ENCODE data around the gene SLC35D2.

The SLC35D2 gene

DNA sequence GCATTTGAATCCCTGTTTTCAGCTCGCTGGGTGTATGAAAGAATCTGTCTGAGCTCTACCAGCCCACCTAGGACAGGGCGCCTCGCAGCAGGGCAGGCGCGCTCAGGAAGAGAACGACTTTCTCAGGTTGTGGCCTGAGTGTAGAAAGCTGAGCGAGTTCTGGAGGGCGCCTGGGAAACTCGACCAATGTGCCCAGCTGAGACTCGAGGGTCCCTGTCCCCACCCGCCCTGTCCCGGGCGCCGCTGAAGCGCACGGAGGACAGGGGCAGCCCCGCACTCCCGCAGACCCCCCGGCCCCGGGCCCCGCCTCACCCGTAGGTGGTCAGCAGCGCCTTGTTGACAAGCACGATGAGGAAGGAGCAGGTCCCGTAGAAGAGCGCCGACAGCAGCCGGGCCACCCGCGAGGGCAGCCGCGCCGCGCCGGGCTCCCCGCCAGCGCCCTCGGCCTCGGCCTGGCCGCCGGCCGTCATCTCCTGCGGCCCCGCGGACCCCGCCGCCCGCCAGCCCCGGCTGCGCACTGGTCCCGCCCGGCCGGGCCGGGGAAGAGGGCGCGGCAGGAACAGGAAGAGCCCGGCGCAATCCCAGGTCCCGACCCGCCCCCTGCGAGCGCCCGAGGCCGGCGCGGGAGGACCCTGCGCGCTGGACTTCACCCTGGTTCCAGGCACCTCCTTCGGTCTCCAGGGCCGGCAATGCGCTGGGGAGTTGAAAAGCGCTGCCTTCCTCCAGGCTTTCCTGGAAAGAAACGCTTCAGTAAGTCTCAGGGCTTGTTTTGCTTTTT is at the start of gene SLC35D2:
Gene SLC35D2 (minus strand): TSS at position 547 of the 778 bp plus-strand sequence. CDS start 77 bp downstream, at position 470.
- DNase-seq, result no peak

GRCh38 chr9:96430377-96430776 is 46.9 kb upstream of the SLC35D2 start:
- DNase-seq, result no peak

- DNase-seq, result no peak
These were observed 46.2 kb upstream of the SLC35D2 start for GRCh38 chr9:96429732-96430131.

DNA sequence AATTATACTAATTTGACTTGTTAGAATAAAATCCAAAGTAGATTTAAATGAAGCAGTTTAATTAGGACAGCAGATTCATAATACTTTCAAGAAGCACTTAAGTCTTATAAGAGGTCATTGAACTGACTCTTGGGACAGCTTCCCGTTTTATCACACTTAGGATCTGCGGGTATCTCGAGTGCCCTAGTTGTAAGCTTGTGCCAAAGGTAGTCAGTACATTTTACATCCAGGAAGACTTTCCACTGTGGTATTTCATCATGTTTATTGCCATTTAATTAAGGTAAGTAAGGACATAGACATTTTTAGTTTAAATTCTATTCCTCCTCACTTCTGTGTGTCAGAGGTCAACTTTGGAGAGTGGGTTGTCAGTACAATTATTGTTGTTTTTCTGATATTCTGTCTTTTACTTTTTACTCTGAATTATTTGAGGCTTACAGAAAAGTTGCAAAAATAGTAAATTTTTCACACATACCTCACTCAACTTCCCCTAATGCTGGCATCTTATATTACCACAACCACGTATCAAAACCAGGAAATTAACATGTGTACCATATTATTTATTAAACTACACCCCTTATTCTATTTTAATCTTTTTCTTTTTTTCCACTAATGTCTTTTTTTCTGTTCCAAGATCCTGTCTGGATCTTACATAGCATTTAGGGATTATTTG is 42.1 kb upstream of the SLC35D2 start:
- DNase-seq, result no peak

DNA sequence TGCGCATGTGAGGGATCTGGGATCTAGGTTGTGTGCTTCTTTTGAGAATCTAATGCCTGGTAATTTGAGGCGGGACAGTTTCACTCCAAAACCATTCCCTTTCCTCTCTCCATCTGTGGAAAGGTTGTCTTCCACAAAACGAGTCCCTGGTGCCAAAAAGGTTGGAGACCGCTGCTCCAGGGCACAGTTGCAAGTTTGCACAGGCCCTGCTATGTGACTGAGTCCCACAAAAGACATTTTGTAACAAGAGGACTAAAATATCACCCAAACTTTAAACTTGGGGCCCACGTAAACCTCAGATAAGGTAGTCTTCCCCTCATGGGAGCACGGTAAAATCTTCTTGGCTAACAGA is 40.5 kb upstream of the SLC35D2 start:
- DNase-seq, result no peak

- no peak for DNase-seq
These were observed 39.9 kb upstream of the SLC35D2 start for GRCh38 chr9:96423322-96423984.

DNA sequence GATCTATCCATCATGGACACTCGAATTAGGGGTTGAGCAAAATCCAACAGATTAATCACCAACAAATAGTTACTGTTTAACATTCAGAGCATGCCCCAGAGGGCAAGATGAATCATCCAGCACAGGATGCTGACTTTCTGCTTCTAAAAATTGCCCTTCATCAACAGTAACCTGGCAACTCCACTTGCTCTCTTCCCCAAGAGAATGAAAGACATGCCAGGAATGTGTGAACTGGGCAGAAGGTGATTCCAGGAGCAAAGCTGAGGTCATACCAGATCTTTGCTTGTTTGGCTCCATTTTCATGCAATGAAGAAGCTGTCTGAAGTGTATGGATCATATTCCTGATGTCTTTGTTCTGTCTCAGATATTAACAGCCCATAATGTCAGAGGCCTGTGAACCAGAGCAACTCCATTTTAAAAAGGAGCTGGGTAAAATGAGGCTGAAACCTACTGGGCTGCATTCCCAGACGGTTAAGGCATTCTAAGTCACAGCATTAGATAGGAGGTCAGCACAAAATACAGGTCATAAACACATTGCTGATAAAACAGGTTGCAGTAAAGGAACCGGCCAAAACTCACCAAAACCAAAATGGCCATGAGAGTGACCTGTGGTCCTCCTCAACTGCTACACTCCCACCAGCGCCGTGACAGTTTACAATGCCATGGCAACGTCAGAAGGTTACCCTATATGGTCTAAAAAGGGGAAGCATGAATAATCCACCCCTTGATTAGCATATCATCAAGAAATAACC is 37.1 kb upstream of the SLC35D2 start:
- DNase-seq, result peak; percentile 5

GRCh38 chr9:96419691-96419969 is 36.1 kb upstream of the SLC35D2 start:
- no peak for DNase-seq

GRCh38 chr9:96418920-96419690 is 35.6 kb upstream of the SLC35D2 start:
- peak; percentile 60 for DNase-seq

DNA sequence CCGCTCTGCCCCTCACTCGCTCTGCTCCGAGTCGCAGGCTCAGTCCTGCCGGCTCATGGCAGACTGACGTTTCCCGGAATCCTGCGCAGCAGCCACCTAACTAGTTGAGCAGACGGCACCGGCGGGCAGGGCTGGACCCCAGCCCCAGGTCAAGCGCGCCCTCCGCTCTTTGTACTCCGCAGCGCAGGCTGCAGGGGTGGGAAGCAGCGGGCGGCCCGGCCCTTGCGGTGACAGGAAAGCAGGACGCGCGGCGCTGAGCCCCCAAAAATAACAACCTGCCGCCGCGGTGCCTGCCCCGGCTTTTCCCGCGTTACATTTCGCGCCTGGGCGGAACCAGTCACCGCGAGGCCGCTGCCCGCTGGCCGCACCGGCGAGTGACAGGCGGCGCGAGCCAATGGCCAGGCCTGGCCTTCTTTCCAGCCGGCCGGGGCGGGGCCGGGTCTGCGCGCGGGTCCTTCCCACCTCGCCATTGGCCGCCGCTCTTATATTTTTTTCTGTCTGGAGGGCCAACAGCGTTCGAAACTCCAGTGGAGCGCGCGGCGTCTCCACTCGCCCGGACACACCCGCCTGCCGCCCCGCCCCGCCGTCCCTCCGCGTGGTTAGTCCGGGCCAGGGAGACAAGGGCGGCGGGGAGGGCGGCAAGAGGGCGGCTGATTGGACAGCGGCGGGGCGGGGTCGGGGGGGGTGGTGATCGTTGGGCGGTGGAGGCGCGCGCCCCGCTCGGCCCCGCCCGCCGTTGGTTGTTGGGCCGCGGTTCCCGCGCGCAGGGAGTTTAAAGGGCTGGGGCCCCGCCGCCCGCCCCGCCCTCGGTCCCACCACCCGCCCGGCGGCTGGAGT is 34.8 kb upstream of the SLC35D2 start, which contains the start of gene ZNF367:
Gene ZNF367 (minus strand): TSS at position 288 of the 837 bp plus-strand sequence. CDS start 338 bp downstream, outside the sequence.
- DNase-seq, result peak; percentile 92

- no peak for DNase-seq
These were observed 34.2 kb upstream of the SLC35D2 start for GRCh38 chr9:96417661-96418082.

GRCh38 chr9:96417051-96417586 is 33.6 kb upstream of the SLC35D2 start:
- DNase-seq, result peak; percentile 30

DNA sequence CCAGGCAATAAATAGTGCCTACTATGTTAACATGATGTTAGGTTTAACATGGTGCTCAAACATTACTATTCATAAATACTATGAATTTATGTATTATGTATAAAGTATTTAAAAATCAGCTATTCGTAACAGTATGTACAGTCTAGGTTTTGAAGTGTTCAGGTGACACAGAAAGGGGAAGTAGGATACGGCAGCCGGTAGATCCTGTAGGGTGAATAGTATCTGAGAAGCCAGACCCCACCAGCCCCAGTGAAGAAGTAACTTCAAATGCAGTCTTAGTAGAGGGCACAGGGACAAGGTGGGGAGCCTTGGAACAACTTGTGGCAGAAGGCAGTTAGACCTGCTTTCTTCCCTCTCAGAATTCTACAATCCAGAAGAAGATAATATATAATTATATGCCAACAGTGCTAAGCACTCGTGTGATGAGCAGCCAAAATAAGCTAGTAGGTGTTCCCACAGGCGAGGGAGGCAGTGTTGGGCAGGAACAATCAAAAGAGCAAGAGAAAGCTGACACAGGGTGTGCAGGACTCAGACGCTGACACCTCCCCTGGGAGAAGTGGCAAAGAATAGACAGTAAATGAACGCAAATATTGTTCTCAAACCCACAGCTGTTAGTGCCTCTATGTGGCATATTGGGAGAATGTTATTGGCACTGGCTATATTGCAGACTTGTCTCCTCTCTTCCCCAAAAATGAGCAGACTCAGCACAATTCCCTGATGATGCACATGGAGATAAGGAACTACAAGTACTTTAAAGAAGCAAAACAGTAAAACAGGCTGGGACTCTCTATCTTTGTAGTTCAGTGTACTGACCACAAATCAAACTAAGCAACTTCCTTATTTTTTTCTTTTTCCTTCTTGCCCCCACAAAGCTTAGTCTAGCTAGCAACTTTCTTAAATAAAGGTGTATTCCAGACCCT is 30.1 kb upstream of the SLC35D2 start:
- DNase-seq, result peak; percentile 15

DNA sequence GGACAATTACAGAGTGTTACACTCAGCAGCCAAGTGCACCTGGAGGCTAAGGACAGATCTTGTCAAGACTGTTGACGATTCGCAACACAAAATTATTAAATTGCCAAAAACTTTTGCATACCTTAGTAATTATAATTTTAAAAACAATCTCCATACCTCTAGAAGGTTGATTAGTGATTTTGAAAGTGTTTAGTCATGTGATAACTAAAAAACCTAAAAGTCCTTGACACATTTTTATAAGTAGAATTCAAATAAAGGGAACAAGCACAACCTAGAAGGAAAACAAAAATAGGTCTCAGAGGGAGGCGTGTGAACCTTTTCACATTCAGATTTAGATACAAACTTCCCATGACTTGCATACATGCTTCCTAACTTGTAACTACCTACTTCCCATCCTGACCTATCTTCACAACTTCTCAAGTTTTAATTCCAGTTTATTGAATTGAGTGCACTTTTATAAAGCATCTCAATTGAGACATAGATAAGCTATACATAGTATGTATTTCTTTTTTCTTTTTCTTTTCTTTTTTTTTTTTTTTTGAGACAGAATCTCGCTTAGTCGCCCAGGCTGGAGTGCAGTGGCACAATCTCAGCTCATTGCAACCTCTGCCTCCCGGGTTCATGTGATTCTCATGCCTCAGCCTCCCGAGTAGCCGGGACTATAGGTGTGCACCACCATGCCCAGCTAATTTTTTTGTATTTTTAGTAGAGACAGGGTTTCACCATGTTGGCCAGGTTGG is 28.8 kb upstream of the SLC35D2 start:
- no peak for DNase-seq

DNA sequence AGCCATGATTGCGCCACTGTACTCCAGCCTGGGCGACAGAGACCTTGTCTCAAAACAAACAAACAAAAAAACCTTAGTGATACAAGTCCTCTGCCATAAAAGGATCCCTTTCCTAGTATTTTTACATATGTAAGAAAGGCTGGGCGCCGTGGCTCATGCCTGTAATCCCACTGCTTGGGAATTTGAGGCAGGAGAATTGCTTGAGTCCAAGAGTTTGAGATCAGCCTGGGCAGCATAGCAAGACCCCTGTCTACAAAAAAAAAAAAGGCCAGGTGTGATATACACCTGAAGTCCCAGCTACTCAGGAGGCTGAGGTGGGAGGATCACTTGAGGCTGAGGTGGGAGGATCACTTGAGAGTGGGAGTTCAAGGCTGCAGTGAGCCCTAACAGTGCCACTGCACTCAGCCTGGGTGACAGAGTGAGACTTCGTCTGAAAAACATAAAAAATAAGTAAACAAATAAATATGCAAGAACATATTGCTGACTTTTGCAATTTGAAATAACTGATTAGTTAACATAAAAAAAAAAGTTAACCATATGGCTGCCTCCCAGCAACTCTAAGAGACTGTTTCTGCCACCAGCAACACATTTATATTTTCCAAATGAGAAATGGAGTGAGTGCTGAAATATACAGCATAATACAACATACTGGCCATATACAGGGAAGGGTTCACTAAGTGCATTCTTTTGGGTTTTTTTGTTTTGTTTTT is 27.8 kb upstream of the SLC35D2 start:
- DNase-seq, result no peak

DNA sequence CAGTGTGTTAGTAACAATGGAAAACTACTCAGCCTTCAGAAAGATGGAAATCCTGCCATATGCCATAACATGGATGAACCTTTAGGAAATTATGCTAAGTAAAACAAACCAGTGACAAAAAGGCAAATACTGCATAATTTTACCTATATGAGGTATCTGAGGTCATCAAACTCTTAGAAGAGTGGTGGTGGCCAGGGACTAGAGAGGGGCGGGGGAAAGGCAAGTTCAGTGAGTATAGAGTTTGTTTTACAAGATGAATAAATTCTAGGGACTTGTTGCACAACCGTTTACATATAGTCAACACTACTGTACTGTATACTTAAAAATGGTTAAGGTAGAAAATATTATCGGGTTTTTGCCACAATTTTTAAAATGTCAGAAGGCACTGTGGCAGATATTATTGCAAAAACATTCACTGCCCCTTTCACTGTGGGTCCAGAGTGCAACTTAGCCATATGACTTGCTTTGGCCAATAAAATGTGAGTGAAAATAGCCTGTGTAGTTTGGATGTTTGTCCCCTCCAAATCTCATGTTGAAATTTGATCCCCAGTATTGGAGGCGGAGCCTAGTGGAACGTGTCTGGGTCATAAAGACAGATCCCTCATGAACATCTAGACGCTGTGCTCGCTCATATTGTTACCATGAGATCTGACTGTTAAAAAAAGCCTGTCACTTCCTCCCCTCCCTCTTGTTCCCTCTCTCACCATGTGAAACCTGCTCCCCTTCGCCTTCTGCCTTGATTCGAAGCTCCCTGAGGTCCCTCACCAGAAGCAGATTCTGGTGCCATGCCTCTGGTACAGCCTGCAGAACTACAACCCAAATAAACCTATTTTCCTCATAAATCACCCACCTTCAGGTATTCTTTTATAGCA is 25.1 kb upstream of the SLC35D2 start:
- DNase-seq, result no peak

- DNase-seq, result no peak
These were observed 16.8 kb upstream of the SLC35D2 start for GRCh38 chr9:96400132-96400910.
